T-helper 9 cell (primary cell): ENCODE results near the gene ACER3.
"Not testable (repeated sequence)": the region's sequence is repeated elsewhere in the genome, so short reads cannot be mapped to it uniquely, and the experiment has no call there.

Source experiments
- DNase-seq: peaks from one replicate; pipeline ENCODE4 v3.0.0-alpha.2; 2020

ACER3 gene

GRCh38 chr11:77003963-77004362 lies 143.2 kb downstream of the ACER3 start:
- DNase-seq = no peak

- DNase-seq = no peak
Observed at GRCh38 chr11:77009533-77010160, 148.9 kb downstream of the ACER3 start.

GRCh38 chr11:77014669-77015068 lies 154.0 kb downstream of the ACER3 start:
- no peak for DNase-seq

- not testable (repeated sequence) for DNase-seq
Observed at GRCh38 chr11:77018396-77018924, 157.7 kb downstream of the ACER3 start.

GRCh38 chr11:77019976-77020595 lies 159.4 kb downstream of the ACER3 start:
- no peak for DNase-seq

- no peak for DNase-seq
Observed at GRCh38 chr11:77020734-77021133, 160.0 kb downstream of the ACER3 start.

GRCh38 chr11:77024745-77025144 lies 164.0 kb downstream of the ACER3 start:
- no peak for DNase-seq

GRCh38 chr11:77026221-77026620 lies 165.5 kb downstream of the ACER3 start:
- no peak for DNase-seq

GRCh38 chr11:77026743-77027142 lies 166.0 kb downstream of the ACER3 start:
- no peak for DNase-seq

- DNase-seq = no peak
Observed at GRCh38 chr11:77027275-77027674, 166.6 kb downstream of the ACER3 start.

- no peak for DNase-seq
Observed at GRCh38 chr11:77029829-77030228, 169.1 kb downstream of the ACER3 start.

- no peak for DNase-seq
Observed at GRCh38 chr11:77030834-77031414, 170.2 kb downstream of the ACER3 start.

GRCh38 chr11:77031599-77031998 lies 170.9 kb downstream of the ACER3 start:
- DNase-seq = no peak

- DNase-seq = no peak
Observed at GRCh38 chr11:77035039-77035438, 174.3 kb downstream of the ACER3 start.

- no peak for DNase-seq
Observed at GRCh38 chr11:77035580-77035979, 174.9 kb downstream of the ACER3 start.

GRCh38 chr11:77036398-77036797 lies 175.7 kb downstream of the ACER3 start:
- DNase-seq = no peak

- DNase-seq = no peak
Observed at GRCh38 chr11:77037057-77037456, 176.3 kb downstream of the ACER3 start.

GRCh38 chr11:77038029-77038824 lies 177.5 kb downstream of the ACER3 start:
- no peak for DNase-seq

GRCh38 chr11:77038825-77039326 lies 178.2 kb downstream of the ACER3 start:
- DNase-seq = no peak

GRCh38 chr11:77039491-77040400 lies 179.0 kb downstream of the ACER3 start:
- DNase-seq = no peak

GRCh38 chr11:77040401-77040777 lies 179.7 kb downstream of the ACER3 start:
- DNase-seq = no peak

- DNase-seq = no peak
Observed at GRCh38 chr11:77040889-77041288, 180.2 kb downstream of the ACER3 start.
